ENCODE results near the gene AKAP7. TPM values are rescaled to one million over a fixed set of nuclear protein-coding genes. Genes with fewer than 3 reads are reported as not detected.

Gene AKAP7
- polyA plus RNA-seq, 3 donors = 2.4 to 4.9 (median 3.4) TPM

GRCh38 chr6:131225127-131225526 is 89.9 kb downstream of the AKAP7 start:
- Histone ChIP-seq H3K9me3 (replicated peaks in 1 of 2; ENCODE audit: control insufficient read depth in 1 of 2, insufficient read depth in 1 of 2, low read length in 2 of 2) (no peaks in the 10 kb centered on the region), H3K27me3 (ENCODE audit: control insufficient read depth in 2 of 2, insufficient read depth in 2 of 2, low read length in 2 of 2) (no peaks in the 10 kb centered on the region), H3K4me3 (replicated peaks in 1 of 3; ENCODE audit: low read depth in 2 of 3, low read length in 3 of 3) (no peak overlapping the region), H3K4me1 (ENCODE audit: control insufficient read depth in 1 of 2, insufficient read depth in 2 of 2, low read length in 2 of 2) (no peaks in the 10 kb centered on the region), H3K9ac (ENCODE audit: insufficient read depth, low read length, poor library complexity, severe bottlenecking) (no peak overlapping the region), H3K27ac (ENCODE audit: low read depth in 1 of 2, low read length in 2 of 2) (no peak overlapping the region), H3K79me2 (ENCODE audit: insufficient read depth, low read length) (no peaks in the 10 kb centered on the region), H3K36me3 (replicated peaks in 1 of 2; ENCODE audit: control insufficient read depth in 1 of 2, insufficient read depth in 2 of 2, low read length in 2 of 2) (no peaks in the 10 kb centered on the region), H3K4me2 (replicated peaks; ENCODE audit: extremely low read depth, low read length, poor library complexity, severe bottlenecking) (no peak overlapping the region), H4K20me1 (ENCODE audit: insufficient read depth, low read length) (no peaks in the 10 kb centered on the region), H2AFZ (ENCODE audit: insufficient read depth, low read depth, low read length, poor library complexity, severe bottlenecking) (no peak overlapping the region)
- WGBS (ENCODE audit: insufficient coverage) = no CpG with 5 or more reads among the region's 1 CpG
- Mint-ChIP-seq H3K27me3 (ENCODE audit: low read depth in 3 of 3) (no peaks in the 10 kb centered on the region), H3K4me3 (no peak overlapping the region), H3K27ac (no peak overlapping the region), H3K36me3 (peaks cover 15 to 16% of the 10 kb centered on the region in 2 donors), H3K4me1 (no peaks in the 10 kb centered on the region), H3K9me3 (peaks cover 0 to 2% (median 0%) of the 10 kb centered on the region in 7 donors)
- intact Hi-C loops (cut with micrococcal nuclease) = no loop called here
- DNase-seq = no peak
- TF ChIP-seq, protein P1, sequence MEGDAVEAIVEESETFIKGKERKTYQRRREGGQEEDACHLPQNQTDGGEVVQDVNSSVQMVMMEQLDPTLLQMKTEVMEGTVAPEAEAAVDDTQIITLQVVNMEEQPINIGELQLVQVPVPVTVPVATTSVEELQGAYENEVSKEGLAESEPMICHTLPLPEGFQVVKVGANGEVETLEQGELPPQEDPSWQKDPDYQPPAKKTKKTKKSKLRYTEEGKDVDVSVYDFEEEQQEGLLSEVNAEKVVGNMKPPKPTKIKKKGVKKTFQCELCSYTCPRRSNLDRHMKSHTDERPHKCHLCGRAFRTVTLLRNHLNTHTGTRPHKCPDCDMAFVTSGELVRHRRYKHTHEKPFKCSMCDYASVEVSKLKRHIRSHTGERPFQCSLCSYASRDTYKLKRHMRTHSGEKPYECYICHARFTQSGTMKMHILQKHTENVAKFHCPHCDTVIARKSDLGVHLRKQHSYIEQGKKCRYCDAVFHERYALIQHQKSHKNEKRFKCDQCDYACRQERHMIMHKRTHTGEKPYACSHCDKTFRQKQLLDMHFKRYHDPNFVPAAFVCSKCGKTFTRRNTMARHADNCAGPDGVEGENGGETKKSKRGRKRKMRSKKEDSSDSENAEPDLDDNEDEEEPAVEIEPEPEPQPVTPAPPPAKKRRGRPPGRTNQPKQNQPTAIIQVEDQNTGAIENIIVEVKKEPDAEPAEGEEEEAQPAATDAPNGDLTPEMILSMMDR (IDR thresholded peaks at IDR 0.05) = no peak

DNA sequence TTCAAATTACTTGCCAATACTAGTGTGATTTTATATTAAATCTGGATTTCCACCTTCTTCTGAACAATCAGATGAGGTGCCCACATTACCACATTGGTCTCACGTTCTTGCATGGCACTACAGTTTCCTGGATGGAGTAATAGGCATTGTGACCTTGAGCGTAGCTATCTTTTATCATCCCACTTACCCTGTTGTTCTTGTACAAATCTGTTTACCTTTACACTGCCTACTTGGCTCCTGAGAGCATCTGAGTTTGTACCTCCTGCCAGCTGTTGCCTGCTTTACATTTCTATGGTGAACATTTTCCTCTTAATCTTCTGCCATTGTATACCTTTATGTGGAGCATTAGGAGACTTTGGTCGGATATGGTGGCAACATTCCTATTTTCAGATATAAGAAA is 90.7 kb downstream of the AKAP7 start:
- DNase-seq = no peak

More for the DNA sequence above, 90.7 kb downstream of the AKAP7 start:
- H3K79me2 ChIP-seq (ENCODE audit: insufficient read depth, low read length) = no peaks in the 10 kb centered on the region
- intact Hi-C loops (cut with micrococcal nuclease) = no loop called here
- H3K9ac ChIP-seq (ENCODE audit: insufficient read depth, low read length, poor library complexity, severe bottlenecking) = no peak overlapping the region
- H3K9me3 Mint-ChIP-seq = peaks cover 0 to 1% (median 0%) of the 10 kb centered on the region in 7 donors
- peaks cover 0 to 1% (median 0%) of the 10 kb centered on the region in 3 donors for H3K27me3 Mint-ChIP-seq (ENCODE audit: low read depth in 3 of 3)
- no peak overlapping the region for H3K4me3 Mint-ChIP-seq
- no peaks in the 10 kb centered on the region for H3K9me3 ChIP-seq (replicated peaks in 1 of 2; ENCODE audit: control insufficient read depth in 1 of 2, insufficient read depth in 1 of 2, low read length in 2 of 2)
- no peaks in the 10 kb centered on the region for H3K36me3 ChIP-seq (replicated peaks in 1 of 2; ENCODE audit: control insufficient read depth in 1 of 2, insufficient read depth in 2 of 2, low read length in 2 of 2)
- H3K4me1 Mint-ChIP-seq = no peaks in the 10 kb centered on the region
- H3K4me3 ChIP-seq (replicated peaks in 1 of 3; ENCODE audit: low read depth in 2 of 3, low read length in 3 of 3) = no peak overlapping the region
- H3K27me3 ChIP-seq (ENCODE audit: control insufficient read depth in 2 of 2, insufficient read depth in 2 of 2, low read length in 2 of 2) = no peaks in the 10 kb centered on the region
- no peak overlapping the region for H3K27ac ChIP-seq (ENCODE audit: low read depth in 1 of 2, low read length in 2 of 2)
- no peaks in the 10 kb centered on the region for H3K4me1 ChIP-seq (ENCODE audit: control insufficient read depth in 1 of 2, insufficient read depth in 2 of 2, low read length in 2 of 2)
- WGBS (ENCODE audit: insufficient coverage) = no CpG with 5 or more reads among the region's 3 CpGs
- no peak overlapping the region for H2AFZ ChIP-seq (ENCODE audit: insufficient read depth, low read depth, low read length, poor library complexity, severe bottlenecking)
- no peaks in the 10 kb centered on the region for H4K20me1 ChIP-seq (ENCODE audit: insufficient read depth, low read length)
- no peak overlapping the region for H3K27ac Mint-ChIP-seq
- TF ChIP-seq, protein P1 (IDR thresholded peaks at IDR 0.05) = no peak
- H3K36me3 Mint-ChIP-seq = peaks cover 9 to 10% of the 10 kb centered on the region in 2 donors
- H3K4me2 ChIP-seq (replicated peaks; ENCODE audit: extremely low read depth, low read length, poor library complexity, severe bottlenecking) = no peak overlapping the region

Measured in CD14-positive monocyte (primary cell).